ENCODE data around the gene NR1H3.

The NR1H3 gene

DNA sequence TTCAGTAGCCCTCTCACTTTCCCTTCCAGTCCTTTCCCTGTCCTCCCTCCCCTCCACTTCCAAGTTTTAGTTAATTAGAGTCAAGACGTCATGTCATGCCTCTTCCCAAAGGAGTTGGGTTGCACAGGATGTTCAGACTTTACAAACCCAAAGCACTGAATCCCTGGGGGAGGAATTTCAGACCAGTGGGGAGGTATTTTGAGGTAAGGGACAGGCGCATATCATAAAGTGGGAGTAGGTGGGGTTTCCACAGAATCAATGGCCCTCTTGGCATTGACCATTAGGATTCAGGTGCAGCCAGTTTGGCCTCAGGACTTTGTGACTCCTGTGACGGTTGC is 8.4 kb upstream of the NR1H3 start:
- Histone ChIP-seq H3F3A (ENCODE audit: insufficient read depth) (0 out of 2 replicates have a peak, but pooled peaks cover 3% of the 10 kb centered on the region), H3K27ac (ENCODE audit: low read depth, low read length) (0 out of 2 replicates have a peak overlapping the region, but pooled peaks have one; percentile 70), H3K9ac (ENCODE audit: low read length) (peak overlapping the region; percentile 86), H3K36me3 (ENCODE audit: low read length) (no peaks in the 10 kb centered on the region), H4K20me1 (ENCODE audit: low read depth, low read length) (no peaks in the 10 kb centered on the region), H3K79me2 (ENCODE audit: insufficient read depth, low read length) (peaks cover 20% of the 10 kb centered on the region), H3K4me2 (ENCODE audit: low read depth, low read length, poor library complexity, severe bottlenecking) (peak overlapping the region; percentile 92), H3K9me2 (replicated peaks; ENCODE audit: insufficient read depth, low read length) (no peaks in the 10 kb centered on the region), H3K27me3 (ENCODE audit: low read length) (no peaks in the 10 kb centered on the region), H2AFZ (ENCODE audit: low read depth, low read length, severe bottlenecking) (peak overlapping the region; percentile 89), H3K9me3 (ENCODE audit: insufficient read depth, low read length) (no peaks in the 10 kb centered on the region), H3K4me3 (ENCODE audit: insufficient read depth, low read length, poor library complexity, severe bottlenecking) (peak overlapping the region; percentile 75)
- TF ChIP-seq EZH2phosphoT487 (conservative IDR thresholded peaks at IDR 0.05; ENCODE audit: low read length): no peak
- TF ChIP-seq, protein P1, sequence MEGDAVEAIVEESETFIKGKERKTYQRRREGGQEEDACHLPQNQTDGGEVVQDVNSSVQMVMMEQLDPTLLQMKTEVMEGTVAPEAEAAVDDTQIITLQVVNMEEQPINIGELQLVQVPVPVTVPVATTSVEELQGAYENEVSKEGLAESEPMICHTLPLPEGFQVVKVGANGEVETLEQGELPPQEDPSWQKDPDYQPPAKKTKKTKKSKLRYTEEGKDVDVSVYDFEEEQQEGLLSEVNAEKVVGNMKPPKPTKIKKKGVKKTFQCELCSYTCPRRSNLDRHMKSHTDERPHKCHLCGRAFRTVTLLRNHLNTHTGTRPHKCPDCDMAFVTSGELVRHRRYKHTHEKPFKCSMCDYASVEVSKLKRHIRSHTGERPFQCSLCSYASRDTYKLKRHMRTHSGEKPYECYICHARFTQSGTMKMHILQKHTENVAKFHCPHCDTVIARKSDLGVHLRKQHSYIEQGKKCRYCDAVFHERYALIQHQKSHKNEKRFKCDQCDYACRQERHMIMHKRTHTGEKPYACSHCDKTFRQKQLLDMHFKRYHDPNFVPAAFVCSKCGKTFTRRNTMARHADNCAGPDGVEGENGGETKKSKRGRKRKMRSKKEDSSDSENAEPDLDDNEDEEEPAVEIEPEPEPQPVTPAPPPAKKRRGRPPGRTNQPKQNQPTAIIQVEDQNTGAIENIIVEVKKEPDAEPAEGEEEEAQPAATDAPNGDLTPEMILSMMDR (IDR thresholded peaks at IDR 0.05; ENCODE audit: insufficient read depth, low read length, poor library complexity, severe bottlenecking): no peak

DNA sequence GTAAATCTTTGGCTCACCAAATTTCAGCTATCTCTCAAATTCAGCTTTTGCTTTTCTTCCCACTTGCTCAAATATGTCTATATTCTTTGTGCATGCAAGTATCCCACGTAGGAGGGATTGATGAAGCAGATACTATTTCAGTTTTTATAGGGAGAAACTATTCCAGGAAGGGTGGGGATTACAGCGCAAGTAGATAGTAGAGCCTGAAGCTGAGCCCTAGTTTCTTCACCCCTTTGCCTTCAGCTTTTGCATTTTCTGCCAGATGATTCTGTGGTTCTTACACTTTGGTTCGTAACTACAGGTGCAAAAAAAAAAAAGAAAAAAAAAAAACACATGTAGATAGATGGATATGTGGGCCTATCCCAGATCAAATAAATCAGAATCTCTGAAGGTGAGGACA is 6.0 kb upstream of the NR1H3 start:
- Histone ChIP-seq H3K27me3 (ENCODE audit: low read length) (no peaks in the 10 kb centered on the region), H3F3A (ENCODE audit: insufficient read depth) (0 out of 2 replicates have a peak, but pooled peaks cover 3% of the 10 kb centered on the region), H3K27ac (ENCODE audit: low read depth, low read length) (no peak overlapping the region), H3K36me3 (ENCODE audit: low read length) (no peaks in the 10 kb centered on the region), H3K79me2 (ENCODE audit: insufficient read depth, low read length) (peaks cover 20% of the 10 kb centered on the region), H3K9ac (ENCODE audit: low read length) (no peak overlapping the region), H3K9me3 (ENCODE audit: insufficient read depth, low read length) (no peaks in the 10 kb centered on the region), H3K4me2 (ENCODE audit: low read depth, low read length, poor library complexity, severe bottlenecking) (no peak overlapping the region), H3K4me3 (ENCODE audit: insufficient read depth, low read length, poor library complexity, severe bottlenecking) (no peak overlapping the region), H2AFZ (ENCODE audit: low read depth, low read length, severe bottlenecking) (no peak overlapping the region), H3K9me2 (replicated peaks; ENCODE audit: insufficient read depth, low read length) (no peaks in the 10 kb centered on the region), H4K20me1 (ENCODE audit: low read depth, low read length) (no peaks in the 10 kb centered on the region)
- TF ChIP-seq EZH2phosphoT487 (conservative IDR thresholded peaks at IDR 0.05; ENCODE audit: low read length): no peak
- TF ChIP-seq, protein P1 (IDR thresholded peaks at IDR 0.05; ENCODE audit: insufficient read depth, low read length, poor library complexity, severe bottlenecking): no peak

DNA sequence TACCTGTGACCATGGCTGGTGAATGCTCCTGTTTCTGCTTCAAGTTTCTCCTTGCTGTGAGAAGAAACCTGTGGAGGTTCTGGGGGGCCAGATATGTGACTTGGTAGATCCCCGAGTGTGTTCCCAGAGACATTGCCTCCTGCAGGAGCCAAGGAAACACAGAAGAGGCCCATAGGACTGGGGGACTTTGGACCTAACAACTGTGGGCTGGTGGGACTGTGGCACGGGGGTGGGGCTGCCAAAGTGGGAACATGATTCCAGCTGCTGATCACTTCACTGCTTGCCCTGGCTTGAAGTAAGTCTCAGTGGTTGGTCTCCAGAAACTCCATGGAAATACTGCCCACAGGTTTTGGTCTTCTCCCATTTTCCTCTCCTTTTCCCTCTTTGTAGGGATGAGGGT is 4.1 kb upstream of the NR1H3 start:
- H3K9ac ChIP-seq (ENCODE audit: low read length): no peak overlapping the region
- TF ChIP-seq, protein P1 (IDR thresholded peaks at IDR 0.05; ENCODE audit: insufficient read depth, low read length, poor library complexity, severe bottlenecking): no peak
- TF ChIP-seq EZH2phosphoT487 (conservative IDR thresholded peaks at IDR 0.05; ENCODE audit: low read length): no peak
- H2AFZ ChIP-seq (ENCODE audit: low read depth, low read length, severe bottlenecking): no peak overlapping the region
- no peaks in the 10 kb centered on the region for H3K9me2 ChIP-seq (replicated peaks; ENCODE audit: insufficient read depth, low read length)
- no peaks in the 10 kb centered on the region for H4K20me1 ChIP-seq (ENCODE audit: low read depth, low read length)
- H3K4me3 ChIP-seq (ENCODE audit: insufficient read depth, low read length, poor library complexity, severe bottlenecking): no peak overlapping the region
- H3K27me3 ChIP-seq (ENCODE audit: low read length): no peaks in the 10 kb centered on the region
- no peaks in the 10 kb centered on the region for H3K9me3 ChIP-seq (ENCODE audit: insufficient read depth, low read length)
- H3K4me2 ChIP-seq (ENCODE audit: low read depth, low read length, poor library complexity, severe bottlenecking): no peak overlapping the region
- H3K36me3 ChIP-seq (ENCODE audit: low read length): no peaks in the 10 kb centered on the region
- peaks cover 10% of the 10 kb centered on the region for H3K79me2 ChIP-seq (ENCODE audit: insufficient read depth, low read length)
- H3K27ac ChIP-seq (ENCODE audit: low read depth, low read length): no peak overlapping the region
- H3F3A ChIP-seq (ENCODE audit: insufficient read depth): 0 out of 2 replicates have a peak, but pooled peaks cover 3% of the 10 kb centered on the region

Data from SU-DHL-6 (cell line).